Peyer's patch (tissue), 4 donors: ENCODE data around the gene RRP12.

ENCODE experiments used
- CTCF ChIP-seq, 6 experiments: fragments of 450-650 bp in 4 of 6; fragments of 200-600 bp in 2 of 6; sonication (generic) in 1 of 6; IDR thresholded peaks; one replicate each; pipeline ENCODE4 v1.5.1; 2017 to 2019; ENCODE audit warnings: antibody characterized with exemption in 6 of 6, mild to moderate bottlenecking in 3 of 6, moderate library complexity in 1 of 6
- POLR2A ChIP-seq, 2 donors: fragments of 450-650 bp; IDR thresholded peaks; one replicate each; pipeline ENCODE4 v1.5.1; 2017; ENCODE audit warnings: antibody characterized with exemption in 2 of 2, mild to moderate bottlenecking in 2 of 2, moderate library complexity in 2 of 2

- TF ChIP-seq CTCF (IDR thresholded peaks at IDR 0.05) (peak in 1 of 6 experiments; percentile 19), POLR2A (IDR thresholded peaks at IDR 0.05) (peak in 1 of 2 donors; percentile 18)
Observed at GRCh38 chr10:97319671-97320479, 81.3 kb downstream of the RRP12 start.
